ENCODE results near the gene SNX1.
A peak's percentile ranks its signal among the peaks of the same experiment; 100 is the strongest.

DNA sequence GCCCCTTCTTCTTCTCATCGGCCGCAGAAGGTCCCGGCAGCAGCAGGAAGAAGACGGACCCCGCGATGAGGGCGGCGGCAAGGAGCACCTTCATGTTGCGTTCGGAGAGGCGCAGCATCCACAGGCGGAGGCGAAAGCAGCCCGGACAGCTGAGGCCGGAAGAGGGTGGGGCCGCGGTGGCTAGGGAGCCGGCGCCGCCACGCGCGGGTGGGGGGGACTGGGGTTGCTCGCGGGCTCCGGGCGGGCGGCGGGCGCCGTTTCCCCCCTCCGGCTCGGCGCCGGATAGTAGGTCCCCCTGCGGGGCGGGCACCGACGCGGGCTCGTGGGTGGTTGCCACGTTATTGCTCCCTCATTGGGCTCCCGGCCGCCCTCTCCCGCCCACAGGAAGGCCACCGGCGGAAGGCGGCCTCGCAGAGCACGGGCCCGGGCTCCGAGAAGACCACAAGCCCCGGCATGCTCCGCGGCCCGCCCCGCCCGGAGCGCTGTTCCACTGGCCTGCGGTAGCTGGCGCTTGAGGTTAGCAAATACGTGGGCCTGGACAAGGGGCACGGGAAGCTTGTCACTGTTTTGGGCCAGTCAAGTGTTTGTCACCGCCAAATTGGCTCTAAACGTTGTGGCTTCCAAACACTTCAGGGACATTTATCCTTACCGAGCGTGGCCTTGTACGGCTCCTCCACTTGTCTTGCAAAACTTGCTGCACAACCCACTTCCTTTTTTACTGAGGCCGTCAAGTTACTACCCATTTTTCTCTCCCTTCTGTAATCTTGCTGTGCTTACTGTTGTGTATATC, 67.3 kb downstream of the SNX1 start, which contains the start of gene PPIB:
- TF ChIP-seq CBX2 (IDR thresholded peaks at IDR 0.05; ENCODE audit: borderline replicate concordance, low read depth), result no peak
- TF ChIP-seq, protein P1, sequence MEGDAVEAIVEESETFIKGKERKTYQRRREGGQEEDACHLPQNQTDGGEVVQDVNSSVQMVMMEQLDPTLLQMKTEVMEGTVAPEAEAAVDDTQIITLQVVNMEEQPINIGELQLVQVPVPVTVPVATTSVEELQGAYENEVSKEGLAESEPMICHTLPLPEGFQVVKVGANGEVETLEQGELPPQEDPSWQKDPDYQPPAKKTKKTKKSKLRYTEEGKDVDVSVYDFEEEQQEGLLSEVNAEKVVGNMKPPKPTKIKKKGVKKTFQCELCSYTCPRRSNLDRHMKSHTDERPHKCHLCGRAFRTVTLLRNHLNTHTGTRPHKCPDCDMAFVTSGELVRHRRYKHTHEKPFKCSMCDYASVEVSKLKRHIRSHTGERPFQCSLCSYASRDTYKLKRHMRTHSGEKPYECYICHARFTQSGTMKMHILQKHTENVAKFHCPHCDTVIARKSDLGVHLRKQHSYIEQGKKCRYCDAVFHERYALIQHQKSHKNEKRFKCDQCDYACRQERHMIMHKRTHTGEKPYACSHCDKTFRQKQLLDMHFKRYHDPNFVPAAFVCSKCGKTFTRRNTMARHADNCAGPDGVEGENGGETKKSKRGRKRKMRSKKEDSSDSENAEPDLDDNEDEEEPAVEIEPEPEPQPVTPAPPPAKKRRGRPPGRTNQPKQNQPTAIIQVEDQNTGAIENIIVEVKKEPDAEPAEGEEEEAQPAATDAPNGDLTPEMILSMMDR (IDR thresholded peaks at IDR 0.05), result peak; percentile 51

Measured in A549 (cell line).